ENCODE data around the gene SHOX.

DNA sequence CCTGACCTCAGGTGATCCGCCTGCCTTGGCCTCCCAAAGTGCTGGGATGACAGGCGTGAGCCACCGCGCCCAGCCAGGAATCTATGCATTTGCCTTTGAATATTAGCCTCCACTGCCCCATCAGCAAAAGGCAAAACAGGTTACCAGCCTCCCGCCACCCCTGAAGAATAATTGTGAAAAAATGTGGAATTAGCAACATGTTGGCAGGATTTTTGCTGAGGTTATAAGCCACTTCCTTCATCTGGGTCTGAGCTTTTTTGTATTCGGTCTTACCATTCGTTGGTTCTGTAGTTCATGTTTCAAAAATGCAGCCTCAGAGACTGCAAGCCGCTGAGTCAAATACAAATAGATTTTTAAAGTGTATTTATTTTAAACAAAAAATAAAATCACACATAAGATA lies 44.2 kb upstream of the SHOX start:
- TF ChIP-seq POLR2A (IDR thresholded peaks at IDR 0.05) (no peak), CTCF (IDR thresholded peaks at IDR 0.05) (no peak)

Data from right lobe of liver (tissue), 4 donors.